ENCODE data around the gene CELF6.
"Not testable (repeated sequence)": the region's sequence is repeated elsewhere in the genome, so short reads cannot be mapped to it uniquely, and the experiment has no call there.

The CELF6 gene

DNA sequence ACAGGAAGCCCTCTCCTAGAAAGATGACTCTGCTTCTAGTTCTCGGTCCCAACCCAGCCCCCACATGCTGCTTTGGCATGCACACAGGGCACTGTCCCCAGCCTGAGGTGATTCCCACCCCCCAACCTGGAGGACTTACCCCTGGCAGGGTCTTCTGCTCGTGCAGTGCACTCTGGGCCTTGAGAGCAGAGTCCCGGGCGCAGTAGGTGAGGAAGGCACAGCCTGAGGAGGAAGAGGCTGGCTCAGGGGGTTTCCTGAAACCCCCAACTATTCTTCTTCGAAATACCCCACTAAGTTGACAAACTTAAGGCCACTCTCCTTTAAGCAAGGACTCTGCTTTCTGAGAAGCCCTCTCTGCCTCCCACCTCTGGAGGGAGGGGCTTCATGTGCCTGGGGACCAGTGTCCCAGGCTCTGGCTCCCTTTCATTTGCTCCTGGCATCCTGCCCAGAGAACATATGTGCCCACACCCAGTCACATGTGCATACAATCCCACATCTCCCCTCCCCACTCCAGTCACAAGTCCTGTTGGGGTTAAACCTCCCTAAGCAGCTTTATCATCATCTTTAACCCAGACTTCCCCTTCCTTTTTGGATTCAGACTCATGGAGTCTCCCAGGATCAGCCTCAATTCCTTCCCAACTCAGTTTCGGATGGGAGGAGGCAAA lies 4.1 kb downstream of the CELF6 start:
- DNase-seq = no peak

DNA sequence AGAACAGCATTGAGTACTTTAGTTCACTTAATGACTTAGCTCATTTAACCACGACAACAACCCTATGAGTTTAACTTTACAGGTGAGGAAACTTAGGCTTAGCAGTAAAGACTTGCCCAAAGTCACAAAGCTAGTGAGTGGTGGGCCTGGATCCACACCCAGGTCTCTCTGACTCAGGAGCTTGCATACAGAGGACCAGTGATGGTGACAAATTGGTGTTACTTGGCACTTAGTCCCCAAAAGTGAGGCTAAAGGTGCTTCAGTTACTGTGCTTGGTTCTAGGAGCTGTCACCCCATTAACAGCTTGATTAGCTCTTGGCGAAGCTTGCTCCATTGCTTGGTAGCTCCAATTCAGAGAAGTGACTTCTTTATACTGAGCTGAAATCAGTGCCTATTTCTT lies 6.1 kb downstream of the CELF6 start:
- no peak for DNase-seq

DNA sequence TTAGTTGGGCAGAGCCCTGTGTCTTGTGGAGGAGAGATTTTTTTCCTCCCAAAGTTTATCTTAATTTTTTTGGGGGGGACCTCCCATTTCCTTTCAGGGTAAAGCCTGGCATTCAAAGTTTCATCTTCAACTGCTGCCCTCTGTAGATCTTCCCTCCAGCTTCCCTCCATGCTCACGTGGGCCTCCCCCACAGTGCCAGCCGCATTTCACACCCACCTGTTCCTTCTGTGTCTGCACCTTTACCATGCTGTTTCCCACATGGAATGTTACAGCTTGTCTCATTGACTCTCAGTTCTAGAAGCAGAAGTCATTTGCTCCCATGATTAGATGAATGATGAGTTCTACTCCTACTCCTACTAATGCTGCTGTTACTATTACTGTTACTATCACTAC lies 6.5 kb downstream of the CELF6 start:
- DNase-seq = no peak

DNA sequence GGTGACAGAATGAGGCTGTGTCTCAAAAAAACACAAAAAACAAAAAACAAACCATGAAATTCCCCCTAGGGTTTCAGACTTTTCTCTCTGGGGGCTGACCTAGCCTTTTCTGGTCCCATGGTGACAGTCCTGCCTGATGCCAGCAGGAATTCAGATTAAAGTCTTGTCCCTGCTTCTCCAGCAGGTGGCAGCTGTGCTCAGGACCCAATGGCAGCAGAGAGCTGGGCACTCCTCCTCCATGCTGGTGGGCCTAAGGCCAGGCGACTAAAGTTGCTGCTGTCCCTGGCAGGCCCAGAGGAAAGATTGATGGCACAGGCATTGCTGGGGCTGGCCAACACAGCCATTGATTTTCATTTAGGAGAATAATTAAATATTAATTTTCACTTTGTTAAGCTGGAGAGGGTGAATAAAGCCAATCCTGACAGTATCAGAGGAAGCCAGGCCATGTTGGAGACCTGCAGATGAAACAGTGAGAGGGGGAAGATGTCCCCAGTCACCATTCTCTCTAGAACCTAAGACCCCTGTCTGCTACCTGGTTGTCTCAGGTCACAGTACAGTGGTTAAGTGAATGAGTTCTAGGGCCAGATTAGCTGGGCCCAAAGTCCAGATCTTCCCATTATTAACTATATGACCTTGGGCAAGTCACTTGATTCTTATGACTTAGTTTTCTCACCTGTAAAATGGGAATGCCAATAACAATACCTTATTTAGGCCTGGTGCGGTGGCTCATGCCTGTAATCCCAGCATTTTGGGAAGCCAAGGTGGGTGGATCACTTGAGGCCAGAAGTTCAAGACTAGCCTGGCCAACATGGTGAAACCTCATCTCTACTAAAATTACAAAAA lies 7.1 kb downstream of the CELF6 start:
- peak; percentile 32 for DNase-seq

GRCh38 chr15:72307026-72307425 lies 12.9 kb downstream of the CELF6 start:
- DNase-seq = no peak

- no peak for DNase-seq
These were observed 13.7 kb downstream of the CELF6 start for GRCh38 chr15:72306211-72306785.

DNA sequence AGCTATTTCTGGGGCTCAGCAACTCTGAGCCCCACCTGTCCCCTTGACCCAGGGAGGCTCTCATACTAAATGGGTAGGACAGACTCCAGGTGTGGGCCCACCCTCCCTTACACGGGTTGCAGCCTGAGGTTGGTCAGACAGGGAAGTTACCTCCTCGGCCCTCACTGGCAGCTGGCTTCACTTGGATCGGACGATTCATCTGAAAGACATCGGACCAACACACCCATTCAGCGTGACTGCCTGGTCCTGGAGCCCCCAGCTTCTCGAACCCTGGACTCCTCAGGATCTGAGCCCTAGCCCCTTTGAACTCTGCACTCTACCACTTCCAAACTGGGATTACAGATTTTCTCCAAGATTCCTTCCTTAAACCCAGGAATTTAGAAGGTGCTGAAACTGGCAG lies 15.4 kb downstream of the CELF6 start:
- no peak for DNase-seq

- DNase-seq = no peak
These were observed 17.0 kb downstream of the CELF6 start for GRCh38 chr15:72302955-72303354.

GRCh38 chr15:72289597-72290325 lies 30.2 kb downstream of the CELF6 start:
- DNase-seq = no peak

DNA sequence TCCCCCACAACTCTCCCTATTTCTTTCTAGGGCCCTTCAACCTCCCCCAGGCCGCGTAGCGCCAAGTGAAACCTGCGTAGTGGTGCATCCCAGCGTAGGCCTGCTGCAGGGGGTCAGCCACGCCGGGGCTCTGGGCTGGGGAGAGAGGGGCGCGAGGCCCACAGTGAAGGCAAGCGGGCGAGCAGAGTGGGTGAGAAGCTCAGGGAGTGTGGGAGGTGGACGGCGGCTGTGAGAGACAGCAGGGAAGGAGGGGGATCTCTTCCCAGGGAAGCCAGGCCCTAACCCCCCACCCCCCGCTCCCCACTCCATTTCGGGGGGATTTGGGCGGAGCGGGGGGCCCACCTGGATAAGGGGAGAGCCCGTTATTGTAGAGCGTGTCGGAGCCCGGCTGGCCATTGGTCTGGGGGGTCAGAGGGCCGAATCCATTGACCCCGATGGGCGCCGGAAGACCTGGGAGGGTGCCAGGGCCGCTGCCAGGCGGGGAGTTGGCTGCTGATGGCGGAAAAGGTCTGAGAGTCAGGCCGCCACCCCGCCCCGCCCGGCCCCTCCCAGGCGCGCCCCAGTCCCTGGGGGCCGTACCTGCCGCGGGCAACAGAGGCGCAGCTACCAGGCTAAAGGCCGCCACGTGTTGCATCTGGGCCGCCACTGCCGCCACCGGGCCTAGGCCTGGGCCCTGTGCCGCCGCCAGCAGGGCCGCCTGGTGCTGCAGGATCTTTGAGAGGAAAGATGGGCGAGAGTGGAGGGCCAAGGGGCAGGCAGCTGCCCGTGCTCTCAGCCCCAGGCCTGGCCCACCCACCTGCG lies 31.0 kb downstream of the CELF6 start:
- no peak for DNase-seq

DNA sequence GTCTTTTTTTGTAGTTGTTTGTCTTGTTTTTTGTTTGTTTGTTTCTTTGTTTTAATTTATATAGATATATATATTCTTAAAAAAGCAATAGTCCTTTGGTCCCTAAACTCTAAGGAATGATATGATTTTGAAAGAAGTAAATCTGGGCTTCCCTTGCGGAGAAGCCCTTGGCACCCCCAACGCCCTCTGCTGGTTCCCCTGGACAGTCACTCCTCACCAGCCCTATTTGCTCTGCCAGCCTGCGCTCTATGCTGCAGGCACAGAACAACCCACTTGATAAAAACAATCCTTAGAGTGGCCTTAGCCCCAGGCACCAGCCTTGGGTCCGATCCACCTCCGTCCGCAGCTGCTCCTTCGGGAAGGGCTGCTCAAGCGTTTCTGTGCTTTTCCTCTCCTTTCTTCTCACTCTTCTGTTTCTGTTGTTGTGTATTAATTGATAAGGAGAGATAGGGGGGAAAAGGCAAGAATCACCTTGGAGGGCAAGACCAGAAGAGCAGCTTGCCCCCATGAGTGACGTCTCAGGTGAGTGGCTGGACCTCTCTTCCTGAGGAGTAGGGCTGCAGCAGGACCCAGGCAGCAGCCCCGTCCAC lies 33.9 kb downstream of the CELF6 start:
- DNase-seq = no peak

GRCh38 chr15:72285402-72285801 lies 34.6 kb downstream of the CELF6 start:
- DNase-seq = no peak

DNA sequence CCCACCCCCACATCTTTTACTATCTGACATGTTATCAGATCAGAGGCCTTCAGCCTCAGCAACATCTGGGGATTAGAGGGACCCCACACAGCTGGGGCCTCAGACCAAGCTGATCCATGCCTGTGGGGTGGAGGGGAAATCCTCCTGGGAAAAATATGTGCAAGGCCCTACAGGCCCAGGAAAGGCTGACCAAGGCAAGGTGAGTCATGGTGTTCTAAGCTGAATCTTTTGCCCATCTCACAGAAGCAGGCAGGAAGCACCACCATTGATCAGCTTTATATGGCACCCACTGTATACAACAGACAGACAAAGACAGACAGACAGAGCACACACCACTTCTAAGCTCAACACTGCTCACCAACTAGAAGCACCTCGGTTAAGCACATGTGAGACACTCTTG lies 35.2 kb downstream of the CELF6 start:
- DNase-seq = no peak

GRCh38 chr15:72281713-72282112 lies 38.2 kb downstream of the CELF6 start:
- DNase-seq = no peak

GRCh38 chr15:72280751-72281150 lies 39.2 kb downstream of the CELF6 start:
- DNase-seq = no peak

- DNase-seq = no peak
These were observed 41.2 kb downstream of the CELF6 start for GRCh38 chr15:72278737-72279136.

DNA sequence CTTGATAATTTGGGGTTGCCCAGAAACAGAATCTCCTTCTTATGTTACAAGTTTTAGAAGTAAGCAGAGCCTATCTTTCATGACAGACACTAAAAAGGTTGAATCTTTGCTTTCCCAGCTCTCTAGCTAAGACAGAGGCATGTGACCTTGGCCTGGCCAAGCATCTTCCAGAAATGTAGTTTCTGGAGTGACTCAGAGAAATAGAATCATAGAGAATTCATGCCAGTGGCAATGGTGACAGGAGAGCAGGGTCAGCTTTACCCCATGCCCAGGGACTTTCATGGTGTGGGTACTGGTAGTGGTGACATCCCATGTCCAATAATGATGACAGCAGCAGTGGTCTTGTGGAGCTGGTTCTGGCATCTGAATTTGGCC lies 43.6 kb downstream of the CELF6 start:
- DNase-seq = no peak

GRCh38 chr15:72275635-72276325 lies 44.2 kb downstream of the CELF6 start:
- DNase-seq = not testable (repeated sequence)

DNA sequence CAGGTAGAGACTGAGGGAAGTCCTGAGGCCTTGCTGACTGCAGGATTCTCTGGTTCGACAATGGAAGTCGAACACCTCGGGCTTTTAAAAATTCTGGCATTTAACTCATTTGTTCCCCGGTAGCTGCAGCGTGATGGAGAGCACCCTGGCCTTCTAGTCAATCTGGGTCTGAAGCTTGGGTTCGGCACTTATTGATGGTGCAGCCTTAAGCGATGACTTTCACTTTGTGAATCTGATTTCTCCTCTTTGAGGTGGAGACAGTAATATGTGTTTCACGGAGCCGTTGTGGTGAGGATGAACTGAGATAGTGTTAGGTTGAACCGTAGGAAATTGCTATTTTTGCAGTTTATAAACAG lies 47.0 kb downstream of the CELF6 start:
- no peak for DNase-seq

DNA sequence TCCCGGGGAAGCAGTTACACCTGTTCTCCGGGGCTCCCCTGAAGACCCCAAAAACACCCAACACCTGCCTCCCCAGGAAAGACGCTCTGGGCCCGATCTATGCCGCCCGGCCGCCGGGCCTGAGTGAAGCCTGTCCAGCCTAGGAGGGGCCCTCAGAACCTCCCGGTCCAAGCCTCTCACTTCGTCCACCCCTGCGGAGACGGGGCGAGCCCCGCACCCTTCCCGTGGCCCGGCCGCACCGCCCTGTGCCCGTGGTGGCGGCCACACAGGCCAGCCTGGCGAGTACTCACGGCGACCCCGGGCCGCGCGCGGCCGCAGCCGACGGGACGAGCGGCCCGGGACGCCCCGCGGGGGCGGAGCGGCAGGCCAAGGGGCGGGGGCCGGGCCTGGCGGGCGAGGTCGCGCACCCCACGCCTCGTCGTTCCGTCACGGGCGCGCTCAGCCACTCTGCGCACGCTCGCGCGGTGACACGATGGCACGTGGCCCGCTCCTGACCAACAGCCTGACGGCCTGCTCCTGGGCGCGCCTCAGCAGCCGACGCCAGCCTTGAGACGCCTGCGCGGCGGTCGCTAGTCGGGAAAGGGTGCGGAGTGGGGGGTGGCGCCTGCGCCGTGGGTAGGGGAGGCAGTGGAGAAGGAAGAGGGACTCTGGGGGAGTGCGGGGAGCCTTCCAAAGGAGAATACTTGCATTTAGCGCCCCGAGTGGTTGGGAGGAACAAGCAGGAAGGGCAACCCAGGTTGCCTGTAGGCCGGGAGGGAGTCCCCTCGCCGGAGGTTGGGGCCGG lies 47.6 kb downstream of the CELF6 start, which contains the start of gene PARP6:
PARP6 (minus strand) TSS at position 342 of the 784 bp plus-strand sequence. CDS start 5,077 bp downstream, outside the sequence.
- DNase-seq = peak; percentile 82
